ENCODE data around the gene BEND6. TPM values are rescaled to one million over a fixed set of nuclear protein-coding genes. Genes with fewer than 3 reads are reported as not detected.

The BEND6 gene
- total and polyA plus RNA-seq, 2 donors (not counting 1 experiment from before 2014, with no cell fraction given): not detected

DNA sequence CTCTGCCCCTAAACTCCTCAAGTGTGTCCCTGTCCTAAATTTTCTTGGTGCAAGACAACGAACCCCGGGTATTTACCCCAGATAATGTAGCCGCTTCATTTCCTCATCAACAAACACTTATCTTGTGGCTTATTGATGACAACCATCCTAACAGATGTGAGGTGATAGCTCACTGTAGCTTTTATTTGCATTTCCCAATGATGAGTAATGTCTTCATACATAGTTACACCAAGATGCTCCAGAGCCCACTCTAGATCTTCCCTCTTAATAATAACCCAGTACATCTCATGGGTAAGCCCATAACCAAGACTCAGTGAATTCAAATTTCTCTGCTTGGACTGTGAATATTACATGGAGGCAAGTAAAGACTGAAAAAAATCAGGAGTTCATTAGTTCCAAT, 48.2 kb upstream of the BEND6 start:
- ATAC-seq (ENCODE audit: low read depth): no peak
- Histone ChIP-seq H4K20me1 (ENCODE audit: control insufficient read depth, insufficient read depth, low read length, poor library complexity, severe bottlenecking) (no peaks in the 10 kb centered on the region), H3K36me3 (replicated peaks in 1 of 2; ENCODE audit: control extremely low read depth in 1 of 2, control insufficient read depth in 1 of 2, extremely low read depth in 1 of 2, insufficient read depth in 2 of 2, low read length in 1 of 2) (no peaks in the 10 kb centered on the region), H3K4me1 (ENCODE audit: control insufficient read depth in 2 of 2, insufficient read depth in 2 of 2, low read length in 2 of 2) (peaks cover 0 to 4% of the 10 kb centered on the region in 2 donors), H3K9ac (ENCODE audit: low read length) (no peak overlapping the region), H3K79me2 (ENCODE audit: control insufficient read depth, insufficient read depth, low read length) (no peaks in the 10 kb centered on the region), H3K9me3 (ENCODE audit: control extremely low read depth in 1 of 3, control insufficient read depth in 2 of 3, insufficient read depth in 1 of 3, low read length in 2 of 3) (no peaks in the 10 kb centered on the region), H3K4me2 (replicated peaks; ENCODE audit: low read depth, low read length, poor library complexity, severe bottlenecking) (no peak overlapping the region), H2AFZ (ENCODE audit: insufficient read depth, low read depth, low read length, poor library complexity, severe bottlenecking) (no peak overlapping the region), H3K4me3 (ENCODE audit: control extremely low read depth in 1 of 5, extremely low read depth in 1 of 5, insufficient read depth in 1 of 5, low read depth in 2 of 5, low read length in 4 of 5) (no peak overlapping the region), H3K27me3 (replicated peaks in 1 of 4; ENCODE audit: control extremely low read depth in 1 of 4, control insufficient read depth in 3 of 4, insufficient read depth in 4 of 4, low read length in 3 of 4) (peaks cover 0 to 5% (median 0%) of the 10 kb centered on the region in 4 experiments), H3K27ac (ENCODE audit: low read length in 2 of 2) (no peak overlapping the region)
- intact Hi-C loops (cut with micrococcal nuclease): loop anchor here (10.0 kb wide), 1 partner anchor 118 kb away; no protein-coding TSS in a partner anchor
- no peak overlapping the region for H3K27ac Mint-ChIP-seq
- POLR2A ChIA-PET: no interaction called here
- no peak for DNase-seq
- H3K4me3 Mint-ChIP-seq: no peak overlapping the region
- CTCF ChIA-PET: interaction anchor here (1.3 to 1.6 kb wide), 3 partner anchors 408 to 417 kb away, joined by 3 to 9 read pairs (median 3); partner anchors contain the start of gene PRIM2
- H3K9me3 Mint-ChIP-seq (ENCODE audit: insufficient read depth): no peaks in the 10 kb centered on the region
- peaks cover 11% of the 10 kb centered on the region for H3K27me3 Mint-ChIP-seq
- WGBS (ENCODE audit: insufficient coverage): no CpG with 5 or more reads among the region's 3 CpGs
- peaks cover 2% of the 10 kb centered on the region for H3K4me1 Mint-ChIP-seq
- TF ChIP-seq, protein P1, sequence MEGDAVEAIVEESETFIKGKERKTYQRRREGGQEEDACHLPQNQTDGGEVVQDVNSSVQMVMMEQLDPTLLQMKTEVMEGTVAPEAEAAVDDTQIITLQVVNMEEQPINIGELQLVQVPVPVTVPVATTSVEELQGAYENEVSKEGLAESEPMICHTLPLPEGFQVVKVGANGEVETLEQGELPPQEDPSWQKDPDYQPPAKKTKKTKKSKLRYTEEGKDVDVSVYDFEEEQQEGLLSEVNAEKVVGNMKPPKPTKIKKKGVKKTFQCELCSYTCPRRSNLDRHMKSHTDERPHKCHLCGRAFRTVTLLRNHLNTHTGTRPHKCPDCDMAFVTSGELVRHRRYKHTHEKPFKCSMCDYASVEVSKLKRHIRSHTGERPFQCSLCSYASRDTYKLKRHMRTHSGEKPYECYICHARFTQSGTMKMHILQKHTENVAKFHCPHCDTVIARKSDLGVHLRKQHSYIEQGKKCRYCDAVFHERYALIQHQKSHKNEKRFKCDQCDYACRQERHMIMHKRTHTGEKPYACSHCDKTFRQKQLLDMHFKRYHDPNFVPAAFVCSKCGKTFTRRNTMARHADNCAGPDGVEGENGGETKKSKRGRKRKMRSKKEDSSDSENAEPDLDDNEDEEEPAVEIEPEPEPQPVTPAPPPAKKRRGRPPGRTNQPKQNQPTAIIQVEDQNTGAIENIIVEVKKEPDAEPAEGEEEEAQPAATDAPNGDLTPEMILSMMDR (IDR thresholded peaks at IDR 0.05): no peak
- no peak for TF ChIP-seq EZH2 (IDR thresholded peaks at IDR 0.05; ENCODE audit: borderline replicate concordance, insufficient read depth, low read depth, low read length, poor library complexity, severe bottlenecking)

DNA sequence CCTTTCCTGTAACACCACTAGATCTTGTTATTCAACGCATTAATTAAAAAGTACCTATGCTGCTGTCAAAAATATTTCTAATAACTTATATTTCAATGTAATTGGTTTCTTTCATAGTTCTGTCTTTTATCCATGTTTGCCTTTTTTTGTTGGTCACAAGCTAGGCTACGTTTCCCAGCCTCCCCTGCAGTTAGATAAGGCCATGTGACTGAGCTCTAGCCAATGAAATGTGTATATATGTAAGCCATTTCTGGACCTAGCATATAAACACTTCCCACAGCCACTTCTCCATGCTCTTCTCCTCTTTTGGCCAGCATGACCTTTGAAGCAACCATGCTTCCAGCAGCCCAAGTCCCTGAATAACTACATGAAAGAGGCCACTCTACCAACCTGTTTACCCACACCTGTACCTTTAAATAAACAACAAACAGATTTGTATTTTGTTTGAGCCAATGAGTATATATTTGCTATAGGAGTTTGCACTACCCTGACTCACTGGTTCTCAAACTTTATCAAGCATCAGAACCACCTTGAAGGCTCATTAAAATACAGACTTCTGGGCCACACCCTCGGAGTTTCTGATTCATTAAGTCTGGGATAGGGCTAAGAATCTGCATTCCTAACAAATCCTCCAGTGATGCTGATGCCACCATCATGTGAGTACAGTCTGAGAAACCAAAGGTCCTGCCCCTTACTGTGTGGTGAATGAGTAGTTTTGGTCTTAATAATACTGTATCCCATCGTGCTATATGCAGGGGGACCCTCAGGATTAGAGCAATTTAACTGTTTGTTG, 45.6 kb upstream of the BEND6 start:
- peaks cover 0 to 5% (median 0%) of the 10 kb centered on the region in 4 experiments for H3K27me3 ChIP-seq (replicated peaks in 1 of 4; ENCODE audit: control extremely low read depth in 1 of 4, control insufficient read depth in 3 of 4, insufficient read depth in 4 of 4, low read length in 3 of 4)
- H3K9ac ChIP-seq (ENCODE audit: low read length): no peak overlapping the region
- H3K9me3 ChIP-seq (ENCODE audit: control extremely low read depth in 1 of 3, control insufficient read depth in 2 of 3, insufficient read depth in 1 of 3, low read length in 2 of 3): no peaks in the 10 kb centered on the region
- Mint-ChIP-seq H3K4me1 (peaks cover 2% of the 10 kb centered on the region), H3K9me3 (ENCODE audit: insufficient read depth) (no peaks in the 10 kb centered on the region), H3K27ac (no peak overlapping the region), H3K4me3 (no peak overlapping the region), H3K27me3 (peaks cover 11% of the 10 kb centered on the region)
- no peak overlapping the region for H3K4me3 ChIP-seq (ENCODE audit: control extremely low read depth in 1 of 5, extremely low read depth in 1 of 5, insufficient read depth in 1 of 5, low read depth in 2 of 5, low read length in 4 of 5)
- no peaks in the 10 kb centered on the region for H3K36me3 ChIP-seq (replicated peaks in 1 of 2; ENCODE audit: control extremely low read depth in 1 of 2, control insufficient read depth in 1 of 2, extremely low read depth in 1 of 2, insufficient read depth in 2 of 2, low read length in 1 of 2)
- ChIA-PET POLR2A (no interaction called here), CTCF (no interaction called here)
- H3K4me1 ChIP-seq (ENCODE audit: control insufficient read depth in 2 of 2, insufficient read depth in 2 of 2, low read length in 2 of 2): peaks cover 0 to 4% of the 10 kb centered on the region in 2 donors
- H3K27ac ChIP-seq (ENCODE audit: low read length in 2 of 2): no peak overlapping the region
- no peak overlapping the region for H2AFZ ChIP-seq (ENCODE audit: insufficient read depth, low read depth, low read length, poor library complexity, severe bottlenecking)
- DNase-seq (no peak), ATAC-seq (ENCODE audit: low read depth) (no peak)
- no peak overlapping the region for H3K4me2 ChIP-seq (replicated peaks; ENCODE audit: low read depth, low read length, poor library complexity, severe bottlenecking)
- no CpG with 5 or more reads among the region's 4 CpGs for WGBS (ENCODE audit: insufficient coverage)
- TF ChIP-seq EZH2 (IDR thresholded peaks at IDR 0.05; ENCODE audit: borderline replicate concordance, insufficient read depth, low read depth, low read length, poor library complexity, severe bottlenecking): no peak
- TF ChIP-seq, protein P1 (IDR thresholded peaks at IDR 0.05): no peak
- no peaks in the 10 kb centered on the region for H3K79me2 ChIP-seq (ENCODE audit: control insufficient read depth, insufficient read depth, low read length)
- no peaks in the 10 kb centered on the region for H4K20me1 ChIP-seq (ENCODE audit: control insufficient read depth, insufficient read depth, low read length, poor library complexity, severe bottlenecking)
- intact Hi-C loops (cut with micrococcal nuclease): loop anchor here (10.0 kb wide), 1 partner anchor 115 kb away; no protein-coding TSS in a partner anchor

Measured in B cell (primary cell).